SW 1271 (cell line): ENCODE data around the gene RGCC.

Experiments
- DNase-seq, 2 experiments: peaks; one replicate each; lab custom pipeline; 2025; lab: John Stamatoyannopoulos, UW

Gene RGCC

DNA sequence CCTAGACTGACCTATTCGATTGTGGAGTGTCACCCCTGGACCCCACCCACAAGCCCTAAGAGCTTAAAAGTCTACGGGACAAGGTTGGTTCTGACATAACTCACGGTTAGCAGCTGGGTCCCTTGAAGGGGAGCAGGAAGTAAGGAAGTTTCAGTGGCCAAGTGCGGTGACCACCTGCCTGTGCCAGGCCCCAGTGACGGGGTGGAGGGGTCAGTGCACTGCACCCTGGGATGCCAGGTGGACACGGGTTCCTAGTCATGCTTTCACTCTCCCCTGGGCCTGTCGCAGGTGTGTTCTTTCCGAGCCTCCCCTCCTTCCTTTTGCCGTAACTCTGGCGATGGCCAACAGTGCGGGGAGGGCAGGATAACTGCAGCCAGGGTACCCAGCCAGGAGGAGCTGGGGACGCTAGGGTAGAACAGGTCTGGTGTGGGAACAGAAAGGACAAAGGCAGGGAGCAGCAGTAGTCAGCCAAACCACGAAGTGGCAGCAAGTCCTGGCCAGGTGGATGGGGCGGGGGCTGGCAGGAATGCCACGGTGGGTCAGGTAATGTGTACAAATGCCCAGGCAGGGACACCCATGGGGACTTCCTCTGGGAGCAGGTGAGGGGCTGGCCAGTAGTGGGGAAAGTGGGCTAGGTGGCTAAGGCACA lies 58.3 kb downstream of the RGCC start:
- no peak for DNase-seq

GRCh38 chr13:41516166-41516565 lies 58.8 kb downstream of the RGCC start:
- no peak for DNase-seq

- DNase-seq, result no peak
Observed at GRCh38 chr13:41516760-41517159, 59.4 kb downstream of the RGCC start.

- no peak for DNase-seq
Observed at GRCh38 chr13:41520016-41520659, 62.8 kb downstream of the RGCC start.
